CD4-positive, alpha-beta T cell (primary cell): Measurements from ENCODE around the gene BEST3. TPM values are rescaled to one million over a fixed set of nuclear protein-coding genes. Genes with fewer than 3 reads are reported as not detected.

Experiments used
- ATAC-seq: fragments of 200-7000 bp; cut with Tn5 transposase; one replicate; pipeline ENCODE4 v1.10.0; 2022; ENCODE audit warnings: mild to moderate bottlenecking; ENCODE audit not compliant: poor library complexity
- CTCF ChIA-PET: fragments of 350-600 bp; sonication (Branson Sonifier 250); formaldehyde crosslinking; loops from one replicate; lab custom pipeline; 2021; ENCODE audit warnings: antibody characterized with exemption, inconsistent platforms; lab: Charles Lee
- POLR2A ChIA-PET: fragments of 350-600 bp; sonication (Branson Sonifier 250); formaldehyde crosslinking; loops from one replicate; lab custom pipeline; 2021; ENCODE audit warnings: antibody characterized with exemption, inconsistent platforms; lab: Charles Lee
- DNase-seq, 14 experiments: peaks; one replicate each; pipeline ENCODE4 v3.0.0-alpha.2; 2013 to 2020; ENCODE audit warnings: mixed read lengths in 2 of 14
- H3K27ac ChIP-seq, 2 donors: one replicate each; pipeline versions ENCODE4 v1.5.1 to v1.7.0; 2013; ENCODE audit warnings: low read length in 2 of 2, low read depth in 1 of 2, mild to moderate bottlenecking in 1 of 2
- H3K27me3 ChIP-seq, 2 experiments: 1 replicate in 1 of 2; 2 replicates in 1 of 2; pipeline versions ENCODE4 v1.6.1 to v1.7.0; 2013; ENCODE audit warnings: low read length in 2 of 2, control low read depth in 1 of 2, mild to moderate bottlenecking in 1 of 2, moderate library complexity in 1 of 2; ENCODE audit not compliant: insufficient read depth in 2 of 2, control insufficient read depth in 1 of 2
- H3K36me3 ChIP-seq: one replicate; pipeline ENCODE4 v1.6.1; 2013; ENCODE audit warnings: low read length, control low read depth; ENCODE audit not compliant: insufficient read depth
- H3K4me1 ChIP-seq: one replicate; pipeline ENCODE4 v1.6.1; 2013; ENCODE audit warnings: low read length, control low read depth; ENCODE audit not compliant: insufficient read depth
- H3K4me3 ChIP-seq: one replicate; pipeline ENCODE4 v1.5.1; 2013; ENCODE audit warnings: mild to moderate bottlenecking, low read length, moderate library complexity
- H3K9me3 ChIP-seq, 2 experiments: 1 replicate in 1 of 2; 2 replicates in 1 of 2; pipeline versions ENCODE4 v1.6.1 to v1.7.0; 2013; ENCODE audit warnings: low read length in 2 of 2, mild to moderate bottlenecking in 2 of 2, control low read depth in 1 of 2, moderate library complexity in 1 of 2; ENCODE audit not compliant: control insufficient read depth in 1 of 2, insufficient read depth in 1 of 2
- H3K27ac Mint-ChIP-seq: one replicate; pipeline ENCODE4 v1.8.0; 2020; ENCODE audit warnings: mixed read lengths
- H3K27me3 Mint-ChIP-seq: one replicate; pipeline ENCODE4 v1.8.0; 2021; ENCODE audit warnings: mixed read lengths
- H3K36me3 Mint-ChIP-seq: one replicate; pipeline ENCODE4 v1.8.0; 2021; ENCODE audit warnings: low read depth, mixed read lengths
- H3K4me1 Mint-ChIP-seq: one replicate; pipeline ENCODE4 v1.8.0; 2021; ENCODE audit warnings: low read depth, mixed read lengths
- H3K4me3 Mint-ChIP-seq: one replicate; pipeline ENCODE4 v1.8.0; 2020; ENCODE audit warnings: mild to moderate bottlenecking, mixed read lengths
- H3K9me3 Mint-ChIP-seq: one replicate; pipeline ENCODE4 v1.8.0; 2020; ENCODE audit warnings: mixed read lengths
- CTCF ChIP-seq: fragments of 200-600 bp; IDR thresholded peaks from one replicate; pipeline ENCODE4 v1.8.0; 2022; ENCODE audit warnings: antibody characterized with exemption, mild to moderate bottlenecking
- intact Hi-C, 2 experiments: fragments of 100-400 bp; cut with DNase I in 1 of 2; cut with micrococcal nuclease in 1 of 2; formaldehyde crosslinking; loops; one replicate each; pipeline versions ENCODE4 v1.15.1 to v1.9.0; 2023 to 2025; cut with DNase I, micrococcal nuclease
- polyA plus RNA-seq, 2 donors: library from polyadenylated mRNA; unstranded; fragments of 120-200 nt; gene quantifications; one replicate each; pipeline ENCODE4 v1.2.1, GENCODE V29; 2013
- total RNA-seq, 174 experiments: library from RNA in 2 of 174; stranded (reverse) in 2 of 174; gene quantifications; one replicate each; pipeline ENCODE4 v1.2.3 and lab custom pipeline; 2021 to 2026

The BEST3 gene
- total RNA-seq (not detected), total RNA-seq (lab: John Stamatoyannopoulos, UW) (0 to 0.14 (median 0) reads per million in 172 experiments)
- not detected for polyA plus RNA-seq (2013, experiment 1 of 2)
- polyA plus RNA-seq (2013, experiment 2 of 2): 0.91 TPM

GRCh38 chr12:69698769-69699540 lies at the start of gene BEST3:
Gene BEST3, minus strand, starts transcription at chr12:69699303. Its CDS starts 1,505 bp downstream, at chr12:69697798.
- H3K4me1 ChIP-seq: no peaks in the 10 kb centered on the region
- H3K9me3 Mint-ChIP-seq: no peaks in the 10 kb centered on the region
- H3K27ac Mint-ChIP-seq: no peak within 1 kb of the TSS
- ChIA-PET CTCF (interaction anchor here (0.7 kb wide), 1 partner anchor 523 kb away, joined by 4 read pairs; no protein-coding TSS in a partner anchor), POLR2A (interaction anchor here (0.7 kb wide), 1 partner anchor 37 kb away, joined by 3 read pairs; no protein-coding TSS in a partner anchor)
- no peak for DNase-seq
- H3K36me3 ChIP-seq: no peaks in the 10 kb centered on the region
- H3K27me3 ChIP-seq: peaks cover 0 to 4% of the 10 kb centered on the region in 2 experiments
- intact Hi-C loops: no loop called here
- TF ChIP-seq CTCF: no peak
- H3K4me3 ChIP-seq: no peak within 1 kb of the TSS
- H3K4me3 Mint-ChIP-seq: no peak within 1 kb of the TSS
- H3K27me3 Mint-ChIP-seq: peaks cover 7% of the 10 kb centered on the region
- H3K36me3 Mint-ChIP-seq: no peaks in the 10 kb centered on the region
- H3K4me1 Mint-ChIP-seq: no peaks in the 10 kb centered on the region
- ATAC-seq: no peak
- no peak within 1 kb of the TSS for H3K27ac ChIP-seq
- H3K9me3 ChIP-seq: no peaks in the 10 kb centered on the region

- H3K4me1 Mint-ChIP-seq: peaks cover 36% of the 10 kb centered on the region
- H3K27me3 Mint-ChIP-seq: no peaks in the 10 kb centered on the region
- Histone ChIP-seq H3K9me3 (no peaks in the 10 kb centered on the region), H3K4me3 (no peak overlapping the region), H3K27ac (no peak overlapping the region), H3K36me3 (no peaks in the 10 kb centered on the region), H3K4me1 (peaks cover 6% of the 10 kb centered on the region), H3K27me3 (no peaks in the 10 kb centered on the region)
- intact Hi-C loops: no loop called here
- ChIA-PET CTCF (no interaction called here), POLR2A (interaction anchor here (1.0 kb wide), 1 partner anchor 10 kb away, joined by 3 read pairs; no protein-coding TSS in a partner anchor)
- ATAC-seq: no peak
- no peak for TF ChIP-seq CTCF
- H3K9me3 Mint-ChIP-seq: no peaks in the 10 kb centered on the region
- H3K27ac Mint-ChIP-seq: no peak overlapping the region
- no peak overlapping the region for H3K4me3 Mint-ChIP-seq
- peaks cover 6% of the 10 kb centered on the region for H3K36me3 Mint-ChIP-seq
- DNase-seq: no peak
These were observed 45.0 kb upstream of the BEST3 start for GRCh38 chr12:69744109-69744508.

GRCh38 chr12:69739287-69740191 lies 40.4 kb upstream of the BEST3 start:
- Histone ChIP-seq H3K36me3 (no peaks in the 10 kb centered on the region), H3K9me3 (no peaks in the 10 kb centered on the region), H3K27me3 (no peaks in the 10 kb centered on the region), H3K4me1 (peaks cover 11% of the 10 kb centered on the region), H3K4me3 (peak overlapping the region; percentile 82), H3K27ac (peak overlapping the region; percentile 48 to 68)
- Mint-ChIP-seq H3K36me3 (peaks cover 6% of the 10 kb centered on the region), H3K27ac (peak overlapping the region; percentile 80), H3K4me1 (peaks cover 27% of the 10 kb centered on the region), H3K9me3 (no peaks in the 10 kb centered on the region), H3K4me3 (peak overlapping the region; percentile 86), H3K27me3 (no peaks in the 10 kb centered on the region)
- CTCF ChIA-PET: interaction anchor here (0.6 to 1.7 kb wide), 3 partner anchors 8 to 993 kb away, joined by 3 to 6 read pairs (median 4); no protein-coding TSS in a partner anchor
- intact Hi-C loops: loop anchor here (2.0 to 10.0 kb wide), 9 partner anchors 152 to 925 kb away; partner anchors contain the start of genes CCT2 (in 1 of the 2), CNOT2 (in 1 of the 2) and CPM (in 1 of the 2)
- peak; percentile 11 to 85 (median 51) for DNase-seq
- POLR2A ChIA-PET: interaction anchor here (0.6 to 2.1 kb wide), 7 partner anchors 154 to 1924 kb away, joined by 3 to 12 read pairs (median 4); partner anchors contain the start of genes CNOT2 and CPSF6
- no peak for TF ChIP-seq CTCF
- peak; percentile 54 for ATAC-seq
